Mononuclear cell (primary cell): ENCODE data around the gene IL21R. TPM values are rescaled to one million over a fixed set of nuclear protein-coding genes. Genes with fewer than 3 reads are reported as not detected.

Experiments used
- H3K27me3 ChIP-seq: 2 replicates; pipeline ENCODE4 v1.6.0; 2011; ENCODE audit warnings: low read length, control low read depth; ENCODE audit not compliant: insufficient read depth
- H3K4me1 ChIP-seq: 2 replicates; pipeline ENCODE4 v1.5.1; 2011; ENCODE audit warnings: mild to moderate bottlenecking, low read length, control low read depth; ENCODE audit not compliant: insufficient read depth
- H3K4me3 ChIP-seq: 2 replicates; pipeline ENCODE4 v1.5.1; 2011; ENCODE audit warnings: mild to moderate bottlenecking, low read length, moderate library complexity
- H3K9me3 ChIP-seq: 2 replicates; pipeline ENCODE4 v1.5.1; 2011; ENCODE audit warnings: low read depth, mild to moderate bottlenecking, control low read depth, low read length
- total RNA-seq: library from RNA; depleted of rRNA; stranded (reverse); fragments of >200 nt; gene quantifications from one replicate; pipeline ENCODE4 v1.2.3, GENCODE V29; 2012

The IL21R gene
- total RNA-seq, 1 donor = 21.1 TPM

- Histone ChIP-seq H3K9me3 (no peaks in the 10 kb centered on the region), H3K27me3 (no peaks in the 10 kb centered on the region), H3K4me1 (no peaks in the 10 kb centered on the region), H3K4me3 (no peak overlapping the region)
Observed at GRCh38 chr16:27481282-27481934, 79.4 kb downstream of the IL21R start.

GRCh38 chr16:27482397-27483087 is 80.6 kb downstream of the IL21R start:
- Histone ChIP-seq H3K4me1 (no peaks in the 10 kb centered on the region), H3K4me3 (no peak overlapping the region), H3K9me3 (no peaks in the 10 kb centered on the region), H3K27me3 (no peaks in the 10 kb centered on the region)

- H3K9me3 ChIP-seq = no peaks in the 10 kb centered on the region
- H3K27me3 ChIP-seq = no peaks in the 10 kb centered on the region
- no peak overlapping the region for H3K4me3 ChIP-seq
- no peaks in the 10 kb centered on the region for H3K4me1 ChIP-seq
Observed at GRCh38 chr16:27483088-27483437, 81.1 kb downstream of the IL21R start.

GRCh38 chr16:27483624-27484023 is 81.7 kb downstream of the IL21R start:
- no peak overlapping the region for H3K4me3 ChIP-seq
- H3K4me1 ChIP-seq = no peaks in the 10 kb centered on the region
- H3K9me3 ChIP-seq = no peaks in the 10 kb centered on the region
- H3K27me3 ChIP-seq = no peaks in the 10 kb centered on the region

GRCh38 chr16:27485126-27485525 is 83.2 kb downstream of the IL21R start:
- no peaks in the 10 kb centered on the region for H3K9me3 ChIP-seq
- no peaks in the 10 kb centered on the region for H3K4me1 ChIP-seq
- no peak overlapping the region for H3K4me3 ChIP-seq
- no peaks in the 10 kb centered on the region for H3K27me3 ChIP-seq

GRCh38 chr16:27485811-27486210 is 83.8 kb downstream of the IL21R start:
- no peaks in the 10 kb centered on the region for H3K9me3 ChIP-seq
- no peaks in the 10 kb centered on the region for H3K4me1 ChIP-seq
- H3K4me3 ChIP-seq = no peak overlapping the region
- H3K27me3 ChIP-seq = no peaks in the 10 kb centered on the region

- Histone ChIP-seq H3K4me1 (no peaks in the 10 kb centered on the region), H3K9me3 (no peaks in the 10 kb centered on the region), H3K27me3 (no peaks in the 10 kb centered on the region), H3K4me3 (no peak overlapping the region)
Observed at GRCh38 chr16:27486344-27486743, 84.4 kb downstream of the IL21R start.

GRCh38 chr16:27486760-27487159 is 84.8 kb downstream of the IL21R start:
- Histone ChIP-seq H3K4me1 (no peaks in the 10 kb centered on the region), H3K9me3 (no peaks in the 10 kb centered on the region), H3K27me3 (no peaks in the 10 kb centered on the region), H3K4me3 (no peak overlapping the region)

GRCh38 chr16:27489421-27489820 is 87.4 kb downstream of the IL21R start:
- H3K27me3 ChIP-seq = no peaks in the 10 kb centered on the region
- H3K4me1 ChIP-seq = no peaks in the 10 kb centered on the region
- no peaks in the 10 kb centered on the region for H3K9me3 ChIP-seq
- no peak overlapping the region for H3K4me3 ChIP-seq

GRCh38 chr16:27489906-27490305 is 87.9 kb downstream of the IL21R start:
- Histone ChIP-seq H3K4me1 (no peaks in the 10 kb centered on the region), H3K4me3 (no peak overlapping the region), H3K27me3 (no peaks in the 10 kb centered on the region), H3K9me3 (no peaks in the 10 kb centered on the region)

GRCh38 chr16:27491894-27492587 is 90.1 kb downstream of the IL21R start:
- H3K9me3 ChIP-seq = no peaks in the 10 kb centered on the region

GRCh38 chr16:27492588-27492979 is 90.6 kb downstream of the IL21R start:
- no peaks in the 10 kb centered on the region for H3K9me3 ChIP-seq

More at GRCh38 chr16:27491894-27492587, 90.1 kb downstream of the IL21R start:
- no peak overlapping the region for H3K4me3 ChIP-seq
- no peaks in the 10 kb centered on the region for H3K4me1 ChIP-seq
- H3K27me3 ChIP-seq = no peaks in the 10 kb centered on the region

GRCh38 chr16:27495191-27495590 is 93.2 kb downstream of the IL21R start:
- no peak overlapping the region for H3K4me3 ChIP-seq
- H3K9me3 ChIP-seq = no peaks in the 10 kb centered on the region
- H3K4me1 ChIP-seq = no peaks in the 10 kb centered on the region
- H3K27me3 ChIP-seq = no peaks in the 10 kb centered on the region

More at GRCh38 chr16:27492588-27492979, 90.6 kb downstream of the IL21R start:
- Histone ChIP-seq H3K4me1 (no peaks in the 10 kb centered on the region), H3K4me3 (no peak overlapping the region), H3K27me3 (no peaks in the 10 kb centered on the region)

- no peaks in the 10 kb centered on the region for H3K4me1 ChIP-seq
- no peak overlapping the region for H3K4me3 ChIP-seq
- H3K9me3 ChIP-seq = no peaks in the 10 kb centered on the region
- no peaks in the 10 kb centered on the region for H3K27me3 ChIP-seq
Observed at GRCh38 chr16:27498031-27498825, 96.3 kb downstream of the IL21R start.
